Midbrain (tissue), 1 donor: Measurements from ENCODE around the gene HS3ST3B1.

ENCODE experiments used
- DNase-seq: peaks from one replicate; lab custom pipeline; 2025; lab: John Stamatoyannopoulos, UW

HS3ST3B1 gene

DNA sequence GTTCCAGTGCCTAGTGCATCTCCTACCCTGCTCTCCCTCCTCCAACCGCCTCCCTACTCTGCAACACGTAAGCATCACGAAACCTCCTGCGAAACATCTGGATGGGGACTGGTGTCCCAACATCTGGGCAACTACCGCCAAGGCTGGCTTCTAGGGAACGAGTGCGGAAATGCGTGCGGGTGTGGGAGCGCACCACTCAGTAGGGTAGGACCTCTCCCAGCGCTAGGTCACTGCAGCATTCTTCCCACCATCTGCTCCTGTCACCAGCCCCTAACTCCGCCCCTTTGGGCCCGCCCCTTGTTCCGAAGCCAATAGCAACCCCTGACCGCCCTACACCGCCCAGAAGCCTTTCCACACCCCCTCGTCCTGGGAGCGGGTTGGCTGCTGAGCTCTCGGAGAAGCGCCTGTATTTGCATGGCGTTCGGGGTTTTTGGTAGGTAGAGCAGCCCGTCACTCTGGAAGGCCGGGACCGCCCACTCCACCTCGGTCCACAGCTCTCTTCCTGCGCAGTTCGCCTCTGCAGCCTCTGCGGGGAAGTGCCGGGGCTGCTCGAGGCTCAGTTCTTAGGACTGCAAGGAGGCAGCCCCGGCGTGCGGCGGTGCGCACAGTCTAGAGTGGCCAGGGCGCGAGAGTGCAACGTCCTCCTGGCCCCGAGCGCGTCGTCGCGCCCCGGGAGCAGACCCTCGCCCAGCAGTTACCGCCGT, at the start of gene HS3ST3B1:
HS3ST3B1 (plus strand) TSS at position 507 of the 704 bp plus-strand sequence. CDS start 438 bp downstream, outside the sequence.
- peak; percentile 84 for DNase-seq

DNA sequence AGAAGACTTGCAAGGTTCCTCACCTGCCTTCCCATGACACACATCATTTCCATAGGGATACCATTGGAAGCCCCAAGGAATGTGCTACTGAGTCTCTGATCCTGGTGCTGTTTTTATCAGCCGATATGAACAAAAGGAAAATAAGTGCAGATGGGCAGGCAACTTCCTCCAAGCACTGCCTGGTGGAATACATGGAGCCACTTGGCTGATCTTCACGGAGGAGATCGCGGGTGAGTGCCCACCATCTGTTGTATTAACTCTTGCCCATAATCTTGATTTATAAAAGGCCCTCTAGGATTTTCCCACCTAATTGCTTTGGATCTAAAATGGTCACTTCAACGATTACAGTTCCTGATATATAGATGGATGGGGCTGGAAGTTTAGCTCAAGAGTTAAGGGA, 39.5 kb upstream of the HS3ST3B1 start:
- no peak for DNase-seq

DNA sequence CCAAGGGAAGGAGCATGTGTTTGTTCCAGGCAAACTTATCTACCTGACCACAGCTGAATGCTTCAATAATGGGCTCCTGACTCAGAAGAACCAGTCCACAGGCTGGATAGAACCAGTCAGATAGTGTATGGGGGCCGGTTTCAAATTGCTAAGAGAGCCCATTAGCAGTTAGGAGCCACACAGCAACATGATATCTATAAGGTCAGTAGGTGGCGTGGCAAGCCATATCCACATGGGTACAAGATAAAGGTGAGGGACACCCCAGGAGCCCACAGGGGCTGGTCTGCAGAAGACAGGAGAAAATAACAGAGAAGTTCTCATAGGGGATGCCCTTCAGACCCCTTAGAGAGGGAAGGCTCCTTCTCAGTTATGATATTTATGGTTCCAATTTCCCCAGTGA, 32.6 kb upstream of the HS3ST3B1 start:
- DNase-seq: no peak

DNA sequence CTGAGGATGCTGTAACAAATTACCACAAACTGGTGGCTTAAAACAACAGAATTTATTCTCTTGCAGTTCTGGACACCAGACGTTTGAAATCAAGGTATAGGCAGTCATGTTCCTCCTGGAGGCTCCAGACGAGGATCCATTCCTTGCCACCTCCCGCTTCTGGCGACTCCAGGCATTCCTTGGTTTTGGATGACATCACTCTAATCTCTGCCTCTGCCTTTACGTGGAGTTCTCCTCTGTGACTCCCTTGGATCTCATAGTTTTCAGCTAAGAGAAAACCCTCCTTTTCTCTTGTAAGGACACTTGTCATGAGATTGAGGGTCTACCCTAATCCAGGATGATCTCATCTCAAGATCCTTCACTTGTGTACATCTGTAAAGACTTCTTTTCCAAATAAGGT, 31.4 kb upstream of the HS3ST3B1 start:
- no peak for DNase-seq

- DNase-seq: no peak
These were observed 30.4 kb upstream of the HS3ST3B1 start for GRCh38 chr17:14270508-14270907.

DNA sequence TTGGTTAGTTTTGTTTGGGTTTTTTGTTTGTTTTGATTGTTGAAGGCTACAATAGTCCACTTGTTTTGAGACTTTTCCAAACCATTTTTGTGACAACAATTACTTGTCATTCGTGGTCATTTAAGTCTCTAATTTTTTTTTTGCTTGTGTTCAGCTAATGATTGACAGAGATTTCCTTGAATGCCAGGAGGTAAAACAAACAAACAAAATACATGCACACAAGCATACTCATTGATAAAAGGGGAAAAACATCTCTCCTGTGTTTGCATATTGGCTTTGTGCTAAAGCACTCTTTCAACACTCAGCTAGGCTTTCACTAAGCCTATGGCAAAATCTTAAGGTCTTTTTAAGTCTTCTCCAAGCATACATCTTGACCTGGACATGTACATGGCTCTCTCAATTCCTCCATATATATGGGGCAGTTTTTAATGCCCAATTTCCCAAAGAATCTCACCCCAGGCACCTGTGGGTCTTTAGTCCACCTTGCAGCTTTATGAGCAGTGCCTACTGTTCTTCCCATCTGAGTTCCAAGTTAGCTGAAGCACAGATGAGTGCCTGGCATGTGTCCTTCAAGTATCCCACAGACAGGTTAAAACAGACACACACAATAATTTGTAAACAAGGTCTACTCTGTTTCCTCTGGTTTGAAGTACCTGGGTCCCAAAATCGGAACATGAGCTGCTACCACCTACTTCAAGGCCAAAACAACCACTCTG, 24.2 kb upstream of the HS3ST3B1 start:
- no peak for DNase-seq

DNA sequence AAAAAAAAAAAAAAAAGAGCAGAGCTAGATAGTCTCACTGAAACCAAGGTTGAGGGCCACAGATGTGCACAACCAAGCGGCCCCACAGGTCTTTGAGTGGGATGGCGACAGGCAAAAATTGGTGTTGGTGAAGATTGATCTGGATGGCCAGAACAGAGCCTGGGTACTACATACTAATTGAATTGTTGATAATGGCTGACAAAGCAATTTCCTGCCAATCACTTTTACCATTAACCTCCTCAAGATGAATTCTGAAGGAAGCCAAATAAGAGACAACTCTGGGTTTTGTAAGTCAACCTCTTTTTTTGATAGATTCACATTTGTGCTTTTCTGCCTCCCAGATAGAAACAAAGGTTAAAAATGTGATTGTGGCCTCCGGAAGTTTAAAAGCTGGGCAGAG, 19.4 kb upstream of the HS3ST3B1 start:
- no peak for DNase-seq

DNA sequence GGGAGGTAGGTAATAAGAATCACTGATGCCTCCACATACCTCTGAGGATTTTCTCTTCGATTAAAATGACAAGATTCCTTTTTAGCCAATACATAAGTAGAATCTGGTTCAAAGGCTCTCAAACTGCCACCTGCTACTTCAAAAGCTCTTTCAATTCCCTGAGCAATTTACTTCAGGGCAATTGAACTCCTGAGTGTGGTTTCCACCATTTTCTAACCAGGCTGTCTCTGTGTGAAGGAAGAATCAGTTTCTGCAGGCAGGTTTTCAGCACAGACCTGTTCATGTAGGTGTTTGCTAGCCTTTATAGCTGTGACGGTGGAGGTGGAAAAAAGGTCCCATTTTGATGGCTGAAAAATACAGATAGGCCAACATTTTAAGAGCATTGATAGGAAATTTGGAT, 18.2 kb upstream of the HS3ST3B1 start:
- DNase-seq: no peak

GRCh38 chr17:14289162-14289561, 11.7 kb upstream of the HS3ST3B1 start:
- DNase-seq: no peak

DNA sequence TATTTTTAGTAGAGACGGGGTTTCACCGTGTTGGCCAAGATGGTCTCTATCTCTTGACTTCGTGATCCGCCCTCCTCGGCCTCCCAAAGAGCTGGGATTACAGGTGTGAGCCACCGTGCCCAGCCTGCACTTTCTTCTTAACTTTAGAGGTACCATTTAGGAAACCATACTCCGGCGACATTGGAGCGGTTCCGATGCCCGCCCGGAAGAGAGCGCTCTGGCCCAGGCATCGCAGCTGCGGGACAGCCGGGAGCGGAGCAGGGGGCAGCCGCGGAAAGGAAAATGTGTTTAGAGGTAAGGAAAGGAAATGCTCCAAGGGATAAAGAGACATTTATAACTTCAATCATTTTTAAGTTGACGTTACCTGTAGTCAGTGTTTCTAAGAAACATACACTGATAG, 6.0 kb upstream of the HS3ST3B1 start:
- DNase-seq: no peak

- no peak for DNase-seq
These were observed 5.2 kb upstream of the HS3ST3B1 start for GRCh38 chr17:14295676-14296075.

GRCh38 chr17:14296166-14296910, 4.5 kb upstream of the HS3ST3B1 start:
- no peak for DNase-seq

GRCh38 chr17:14297161-14297851, 3.6 kb upstream of the HS3ST3B1 start:
- no peak for DNase-seq

DNA sequence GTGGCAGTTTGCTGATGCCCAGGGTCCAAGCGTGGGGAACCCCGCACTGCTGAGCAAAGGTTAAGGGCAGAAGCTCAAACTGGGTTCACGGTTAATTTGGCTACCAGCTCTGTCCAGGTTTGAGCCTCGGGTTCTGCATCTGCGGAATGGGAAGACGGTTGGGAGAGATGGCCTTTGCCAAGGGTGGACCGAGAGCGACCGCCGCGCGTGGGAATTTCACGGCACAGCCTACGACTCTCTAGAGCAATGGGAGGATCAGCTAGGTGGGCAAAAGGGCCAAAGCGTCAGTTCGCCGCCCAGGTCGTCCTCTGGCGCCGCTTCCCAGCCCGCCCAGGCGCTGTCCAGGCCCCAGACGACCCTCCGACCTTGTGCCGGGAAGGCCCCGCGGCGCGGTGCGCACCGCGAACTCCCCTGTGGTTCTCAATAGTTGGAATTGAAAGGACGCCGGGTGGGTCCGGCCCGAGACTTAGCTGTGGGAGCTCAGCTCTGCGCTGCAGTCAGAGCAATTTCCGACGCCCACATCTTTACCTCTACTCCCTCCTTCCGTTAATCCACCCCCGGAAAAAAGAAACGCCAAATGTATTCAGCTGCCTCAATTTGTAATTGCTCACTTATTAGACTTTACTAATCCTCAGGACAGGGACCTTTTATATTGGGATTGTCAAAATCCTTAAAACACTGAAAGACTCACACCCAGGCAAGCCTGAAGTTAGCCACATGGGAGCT, 2.5 kb upstream of the HS3ST3B1 start:
- DNase-seq: no peak

GRCh38 chr17:14298947-14299279, 2.0 kb upstream of the HS3ST3B1 start:
- no peak for DNase-seq

GRCh38 chr17:14299280-14300141, 1.4 kb upstream of the HS3ST3B1 start:
- DNase-seq: no peak

DNA sequence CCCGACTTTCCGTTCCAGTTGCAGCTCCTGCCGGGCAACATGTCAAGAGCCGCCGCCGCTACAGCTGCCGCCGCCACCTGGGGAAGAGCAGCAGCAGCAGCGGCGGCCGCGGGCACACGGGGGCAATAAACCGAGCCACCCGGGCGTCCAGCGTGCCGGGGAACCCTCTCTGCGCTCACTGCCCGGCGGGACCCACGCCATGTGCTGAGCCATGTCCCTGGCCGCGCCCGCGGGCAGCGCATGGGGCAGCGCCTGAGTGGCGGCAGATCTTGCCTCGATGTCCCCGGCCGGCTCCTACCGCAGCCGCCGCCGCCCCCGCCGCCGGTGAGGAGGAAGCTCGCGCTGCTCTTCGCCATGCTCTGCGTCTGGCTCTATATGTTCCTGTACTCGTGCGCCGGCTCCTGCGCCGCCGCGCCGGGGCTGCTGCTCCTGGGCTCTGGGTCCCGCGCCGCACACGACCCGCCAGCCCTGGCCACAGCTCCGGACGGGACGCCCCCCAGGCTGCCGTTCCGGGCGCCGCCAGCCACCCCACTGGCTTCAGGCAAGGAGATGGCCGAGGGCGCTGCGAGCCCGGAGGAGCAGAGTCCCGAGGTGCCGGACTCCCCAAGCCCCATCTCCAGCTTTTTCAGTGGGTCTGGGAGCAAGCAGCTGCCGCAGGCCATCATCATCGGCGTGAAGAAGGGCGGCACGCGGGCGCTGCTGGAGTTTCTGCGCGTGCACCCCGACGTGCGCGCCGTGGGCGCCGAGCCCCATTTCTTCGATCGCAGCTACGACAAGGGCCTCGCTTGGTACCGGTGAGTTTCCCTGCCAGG, 604 bp downstream of the HS3ST3B1 start:
- no peak for DNase-seq

- DNase-seq: no peak
These were observed 1.2 kb downstream of the HS3ST3B1 start for GRCh38 chr17:14302091-14302430.

- DNase-seq: peak; percentile 75
These were observed 1.7 kb downstream of the HS3ST3B1 start for GRCh38 chr17:14302431-14303099.
